SH-SY5Y (cell line): ENCODE data around the gene PCDH20.

Experiments used
- GATA2 ChIP-seq: IDR thresholded peaks from 2 replicates; pipeline ENCODE4 v1.6.1; 2011; ENCODE audit warnings: mild to moderate bottlenecking, low read depth, low read length
- GATA3 ChIP-seq: IDR thresholded peaks from 2 replicates; pipeline ENCODE4 v1.6.1; 2011; ENCODE audit warnings: low read depth, mild to moderate bottlenecking, low read length, moderate library complexity

PCDH20 gene

DNA sequence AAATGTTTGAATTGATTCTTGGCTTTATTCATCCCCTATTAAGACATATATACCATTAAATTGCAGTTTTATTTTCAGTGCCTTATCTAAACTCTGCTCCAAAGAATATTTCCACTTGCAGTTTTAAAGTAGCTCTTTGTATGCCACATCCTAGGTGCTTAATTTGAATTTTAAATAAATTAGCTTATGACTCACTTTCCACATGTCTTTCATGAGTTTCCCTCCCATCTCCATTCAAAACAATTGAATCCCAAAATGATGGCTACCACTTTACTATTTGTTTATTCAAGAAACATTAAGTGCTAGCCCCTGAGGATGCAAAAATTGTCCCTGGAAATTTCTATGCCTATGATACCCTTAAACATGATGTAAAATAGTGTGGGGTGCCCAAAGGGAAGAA lies 19.5 kb downstream of the PCDH20 start:
- no peak for TF ChIP-seq GATA3
- no peak for TF ChIP-seq GATA2

DNA sequence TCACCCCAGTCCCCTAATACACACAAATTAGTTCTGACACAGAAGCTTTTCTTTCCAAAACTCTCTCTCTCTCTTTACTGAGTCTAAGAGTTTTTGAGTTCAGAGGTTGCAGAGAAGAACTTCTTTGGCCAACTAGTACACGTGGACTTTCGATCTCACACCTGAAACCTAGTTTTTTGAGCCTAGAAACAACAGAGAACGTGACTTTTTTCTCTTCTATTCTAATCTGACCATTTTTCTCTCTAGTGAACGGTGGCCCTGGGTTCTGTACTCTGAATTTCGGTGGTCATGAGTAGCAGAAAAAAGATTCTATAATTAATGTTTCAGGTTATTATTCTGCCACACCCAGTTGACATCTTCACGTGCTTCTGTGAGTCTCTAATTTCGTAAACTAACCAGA lies 24.2 kb downstream of the PCDH20 start:
- TF ChIP-seq GATA2 = no peak
- no peak for TF ChIP-seq GATA3

DNA sequence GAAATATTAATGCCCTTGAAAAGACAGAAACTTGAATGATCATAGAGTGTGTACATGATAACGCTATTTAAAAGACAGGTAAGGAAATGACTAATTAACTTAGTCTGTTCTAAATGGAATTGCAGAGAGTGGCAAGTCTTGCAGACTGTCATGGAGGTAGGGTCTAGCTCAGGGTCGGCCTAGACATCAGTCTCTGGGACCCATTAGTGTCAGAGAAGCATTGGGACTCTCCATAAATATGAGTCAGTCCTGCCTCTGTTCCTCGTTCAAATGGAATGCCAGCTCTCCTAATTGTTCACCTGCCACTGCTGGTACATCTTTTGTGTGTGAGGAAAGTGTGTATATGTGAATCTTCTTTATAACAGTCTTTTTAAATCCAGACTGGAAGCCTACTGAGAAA lies 28.0 kb downstream of the PCDH20 start:
- TF ChIP-seq GATA2 (no peak), GATA3 (no peak)

DNA sequence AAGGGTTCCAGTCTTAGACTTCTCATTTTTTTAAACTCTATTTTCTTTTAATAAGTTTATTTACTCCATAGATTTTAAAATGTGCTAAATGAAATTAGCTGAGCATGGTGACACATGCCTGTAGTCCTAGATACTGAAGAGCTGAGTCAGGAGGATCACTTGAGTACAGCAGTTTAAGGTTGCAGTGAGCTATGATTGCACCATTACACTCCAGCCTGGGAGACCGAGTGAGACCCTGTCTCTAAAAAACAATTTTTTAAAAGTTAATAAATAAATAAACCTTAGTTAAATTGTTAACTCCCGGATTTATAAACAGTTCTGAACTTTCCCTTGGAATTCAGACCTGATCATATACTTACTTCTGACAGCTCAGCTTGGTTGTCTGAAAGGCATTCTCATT lies 32.5 kb downstream of the PCDH20 start:
- TF ChIP-seq GATA3 (no peak), GATA2 (no peak)

DNA sequence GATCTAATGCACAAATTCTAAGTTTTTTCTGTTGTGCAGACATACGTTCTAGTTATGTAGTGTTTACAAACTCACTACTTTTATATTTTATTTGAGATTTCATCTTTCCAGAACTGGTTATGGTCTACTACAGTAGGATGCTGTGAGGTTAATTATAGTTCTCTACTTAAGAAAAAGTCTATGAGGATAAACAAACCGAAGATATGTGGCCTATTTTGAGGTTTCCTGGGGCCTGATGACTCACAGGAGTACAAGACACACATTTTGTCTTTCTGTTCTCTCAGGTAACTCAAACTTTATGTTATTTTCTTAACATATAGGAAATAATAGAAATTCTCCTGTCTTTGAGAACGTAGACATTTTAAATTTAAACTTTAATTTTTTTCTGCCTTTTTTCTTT lies 45.1 kb downstream of the PCDH20 start:
- TF ChIP-seq GATA3 (no peak), GATA2 (no peak)

DNA sequence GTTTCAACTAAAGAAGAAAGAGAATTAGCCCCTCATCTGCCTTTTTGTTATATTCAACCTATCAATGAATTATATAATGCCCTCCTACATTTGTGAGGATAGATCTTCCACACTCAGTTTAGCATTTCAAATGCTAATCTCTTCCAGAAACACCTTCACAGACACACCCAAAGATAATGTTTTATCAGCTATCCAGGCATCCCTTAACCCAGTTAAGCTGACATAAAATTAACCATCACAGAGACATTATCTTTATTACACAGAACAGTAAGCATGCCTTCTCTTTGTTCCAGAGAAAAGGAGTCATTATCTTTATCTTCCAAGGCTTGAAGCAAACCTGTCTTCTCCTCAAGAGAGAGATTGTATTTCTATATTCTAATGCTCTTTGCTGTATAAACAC lies 53.1 kb downstream of the PCDH20 start:
- TF ChIP-seq GATA2 = no peak; the same call in 1 of the 2 replicates
- TF ChIP-seq GATA3 = peak; percentile 33; the same call in 1 of the 2 replicates
